ENCODE results near the gene ZFP69.

Gene ZFP69

DNA sequence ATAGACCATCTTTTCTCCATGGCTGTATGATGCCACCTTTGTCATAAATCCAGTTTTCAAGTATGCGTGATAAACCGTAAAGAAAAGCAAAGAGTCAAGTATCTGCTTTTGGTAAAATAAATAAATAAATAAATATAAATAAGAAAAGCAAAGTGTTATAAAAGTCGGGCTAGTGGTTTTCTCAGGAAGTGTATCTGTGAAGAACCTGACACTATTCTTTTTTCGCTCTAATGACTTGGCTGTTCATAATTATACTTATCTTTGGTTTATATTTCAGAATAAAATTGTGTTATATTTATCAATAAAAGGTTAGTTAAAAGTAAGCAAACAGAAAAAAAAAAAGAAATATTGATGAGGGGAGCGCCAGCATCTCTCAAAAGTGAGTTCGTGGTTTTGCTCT lies 30.9 kb downstream of the ZFP69 start:
- DNase-seq (ENCODE audit: low read depth), result no peak
- H3K4me3 ChIP-seq (ENCODE audit: control insufficient read depth, low read depth, low read length), result peak overlapping the region; percentile 77
- TF ChIP-seq, protein P1, sequence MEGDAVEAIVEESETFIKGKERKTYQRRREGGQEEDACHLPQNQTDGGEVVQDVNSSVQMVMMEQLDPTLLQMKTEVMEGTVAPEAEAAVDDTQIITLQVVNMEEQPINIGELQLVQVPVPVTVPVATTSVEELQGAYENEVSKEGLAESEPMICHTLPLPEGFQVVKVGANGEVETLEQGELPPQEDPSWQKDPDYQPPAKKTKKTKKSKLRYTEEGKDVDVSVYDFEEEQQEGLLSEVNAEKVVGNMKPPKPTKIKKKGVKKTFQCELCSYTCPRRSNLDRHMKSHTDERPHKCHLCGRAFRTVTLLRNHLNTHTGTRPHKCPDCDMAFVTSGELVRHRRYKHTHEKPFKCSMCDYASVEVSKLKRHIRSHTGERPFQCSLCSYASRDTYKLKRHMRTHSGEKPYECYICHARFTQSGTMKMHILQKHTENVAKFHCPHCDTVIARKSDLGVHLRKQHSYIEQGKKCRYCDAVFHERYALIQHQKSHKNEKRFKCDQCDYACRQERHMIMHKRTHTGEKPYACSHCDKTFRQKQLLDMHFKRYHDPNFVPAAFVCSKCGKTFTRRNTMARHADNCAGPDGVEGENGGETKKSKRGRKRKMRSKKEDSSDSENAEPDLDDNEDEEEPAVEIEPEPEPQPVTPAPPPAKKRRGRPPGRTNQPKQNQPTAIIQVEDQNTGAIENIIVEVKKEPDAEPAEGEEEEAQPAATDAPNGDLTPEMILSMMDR (conservative IDR thresholded peaks at IDR 0.05; ENCODE audit: control insufficient read depth, insufficient read depth, low read depth, low read length), result no peak

DNA sequence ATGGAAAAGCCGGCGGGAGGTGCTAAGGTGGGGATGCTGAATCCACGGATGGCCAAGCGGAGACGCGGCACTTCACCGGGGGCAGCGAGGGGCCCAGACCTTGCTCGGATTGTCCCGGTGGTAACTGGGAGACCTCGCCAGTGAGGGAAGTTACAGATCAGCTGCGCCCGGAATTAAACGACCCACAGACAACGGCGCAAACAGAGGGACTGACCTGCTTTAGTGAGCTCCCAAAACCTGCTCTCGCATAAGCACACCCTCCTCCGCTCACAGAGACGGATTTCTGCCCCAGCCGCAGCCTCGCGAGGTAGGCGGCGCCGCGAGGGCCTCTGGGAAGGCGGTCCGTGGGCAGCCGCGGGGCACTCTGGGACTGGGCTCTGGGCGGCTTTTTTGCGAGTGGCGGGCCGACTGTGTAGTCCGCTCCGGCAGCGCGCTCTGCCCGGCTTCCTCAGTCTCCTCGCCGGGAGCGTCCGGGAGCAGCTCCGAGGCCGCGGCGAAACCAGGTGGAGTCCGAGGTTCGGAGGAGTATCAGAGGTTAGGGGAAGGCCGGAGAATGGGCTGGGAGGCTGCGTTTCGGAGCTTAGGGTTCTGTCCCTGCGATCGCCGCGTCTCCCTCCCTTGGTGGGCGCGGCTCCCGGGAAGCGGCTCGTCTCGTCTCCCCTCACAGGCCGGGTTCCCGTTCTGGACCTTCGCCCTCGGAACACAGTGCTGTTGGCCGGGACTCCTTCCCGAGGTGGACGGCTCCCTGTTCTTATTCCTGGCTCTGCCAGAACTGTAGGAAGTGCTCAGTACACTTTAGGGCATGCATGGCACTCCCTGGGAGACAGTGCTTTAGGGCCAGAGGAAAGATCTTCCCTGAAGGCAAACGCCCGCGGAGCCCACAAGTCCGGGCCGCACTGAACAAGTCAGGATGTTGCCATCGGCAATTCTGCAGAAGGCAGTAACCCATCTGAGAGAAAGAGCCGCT lies 31.6 kb downstream of the ZFP69 start, which contains the start of gene EXO5:
Gene EXO5 (plus strand): TSS at position 393 of the 967 bp plus-strand sequence. CDS start 5,778 bp downstream, outside the sequence.
- peak within 1 kb of the TSS; percentile 77 for H3K4me3 ChIP-seq (ENCODE audit: control insufficient read depth, low read depth, low read length)
- TF ChIP-seq, protein P1 (conservative IDR thresholded peaks at IDR 0.05; ENCODE audit: control insufficient read depth, insufficient read depth, low read depth, low read length), result no peak
- peak; percentile 68 for DNase-seq (ENCODE audit: low read depth)

DNA sequence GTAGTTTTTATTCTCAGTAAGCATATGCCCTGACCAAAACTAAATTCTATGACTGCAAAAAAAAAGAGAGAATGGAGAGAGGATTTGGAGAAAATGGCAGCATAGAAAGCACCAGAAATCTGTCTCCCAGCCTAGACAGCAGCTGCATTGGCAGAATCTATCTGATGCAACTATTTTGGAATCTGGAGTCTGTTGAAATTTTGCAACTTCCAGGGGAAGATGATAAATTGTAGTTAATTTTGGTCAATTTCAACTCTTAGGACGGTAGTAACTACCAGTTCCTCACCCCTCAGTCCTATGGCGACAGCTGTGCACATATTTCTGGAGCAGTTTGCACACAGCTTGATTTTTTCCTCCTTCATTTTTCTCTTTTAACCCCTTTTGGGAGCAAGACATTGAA lies 42.4 kb downstream of the ZFP69 start:
- TF ChIP-seq, protein P1 (conservative IDR thresholded peaks at IDR 0.05; ENCODE audit: control insufficient read depth, insufficient read depth, low read depth, low read length), result no peak
- H3K4me3 ChIP-seq (ENCODE audit: control insufficient read depth, low read depth, low read length), result no peak overlapping the region
- no peak for DNase-seq (ENCODE audit: low read depth)

DNA sequence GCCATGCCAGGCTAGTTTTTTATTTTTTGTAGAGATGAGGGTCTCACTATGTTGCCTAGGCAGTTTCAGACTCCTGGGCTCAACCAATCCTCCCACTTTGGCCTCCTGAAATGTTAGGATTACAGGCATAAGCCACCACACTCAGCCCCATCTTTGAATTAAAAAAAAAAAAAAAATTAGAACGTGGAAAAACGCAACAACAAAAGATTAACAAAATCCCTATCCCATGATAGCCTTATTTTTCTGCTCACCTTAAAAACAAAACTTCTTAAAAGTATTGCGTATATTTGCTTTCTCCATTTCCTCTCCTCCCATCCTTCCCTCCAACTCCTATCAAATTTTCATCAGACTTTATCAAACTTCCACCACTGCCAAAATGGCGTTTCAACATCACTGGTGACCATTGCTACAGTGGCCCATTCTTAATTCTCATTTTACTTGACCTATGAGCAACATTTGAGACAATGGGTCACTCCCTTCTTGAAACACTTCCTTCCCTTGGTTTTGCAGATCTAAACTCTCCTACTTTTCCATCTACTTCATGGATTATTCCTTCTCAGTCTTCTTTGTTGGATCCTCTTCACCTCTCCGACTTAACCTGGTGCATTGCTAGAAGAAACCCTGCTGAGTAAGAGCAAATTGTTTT lies 53.8 kb downstream of the ZFP69 start:
- peak; percentile 41 for DNase-seq (ENCODE audit: low read depth)
- H3K4me3 ChIP-seq (ENCODE audit: control insufficient read depth, low read depth, low read length), result peak overlapping the region; percentile 91
- TF ChIP-seq, protein P1 (conservative IDR thresholded peaks at IDR 0.05; ENCODE audit: control insufficient read depth, insufficient read depth, low read depth, low read length), result no peak

DNA sequence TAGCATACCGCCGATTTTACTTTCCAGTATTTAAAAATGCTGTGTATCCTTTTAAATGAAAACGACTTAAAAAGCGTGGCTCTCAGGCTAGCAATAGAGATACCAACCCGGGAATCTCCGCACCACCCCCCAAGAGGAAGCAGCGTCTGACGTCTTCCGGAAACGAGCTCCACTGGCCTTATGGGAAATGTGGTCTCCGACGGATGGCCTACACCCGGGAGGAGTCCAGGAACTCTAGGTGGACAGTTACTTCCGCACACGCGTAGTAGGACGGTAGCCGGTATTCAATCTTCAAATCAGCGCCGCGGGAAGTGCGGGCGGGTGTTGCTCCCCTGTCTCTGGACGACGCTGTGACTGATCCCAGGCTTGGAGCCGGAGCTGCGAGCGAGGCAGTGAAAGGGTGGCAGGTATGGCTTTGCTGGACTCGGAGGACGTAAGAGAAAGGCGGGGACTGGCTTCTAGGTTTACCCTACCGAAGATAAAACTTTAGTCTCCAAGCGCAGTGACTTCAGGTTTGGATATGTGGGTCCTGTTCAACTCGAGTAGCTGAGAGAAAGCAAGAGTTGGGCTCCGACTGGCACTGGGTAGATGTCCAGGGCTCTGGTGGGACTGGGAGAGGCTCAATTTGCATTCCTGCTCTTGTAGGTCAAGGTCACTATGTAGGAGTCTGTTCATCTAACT lies 54.4 kb downstream of the ZFP69 start, which contains the start of gene ZNF684:
Gene ZNF684 (plus strand): TSS at position 257 of the 681 bp plus-strand sequence. CDS start 1,530 bp downstream, outside the sequence.
- peak within 1 kb of the TSS; percentile 91 for H3K4me3 ChIP-seq (ENCODE audit: control insufficient read depth, low read depth, low read length)
- DNase-seq (ENCODE audit: low read depth), result peak; percentile 92
- TF ChIP-seq, protein P1 (conservative IDR thresholded peaks at IDR 0.05; ENCODE audit: control insufficient read depth, insufficient read depth, low read depth, low read length), result no peak

DNA sequence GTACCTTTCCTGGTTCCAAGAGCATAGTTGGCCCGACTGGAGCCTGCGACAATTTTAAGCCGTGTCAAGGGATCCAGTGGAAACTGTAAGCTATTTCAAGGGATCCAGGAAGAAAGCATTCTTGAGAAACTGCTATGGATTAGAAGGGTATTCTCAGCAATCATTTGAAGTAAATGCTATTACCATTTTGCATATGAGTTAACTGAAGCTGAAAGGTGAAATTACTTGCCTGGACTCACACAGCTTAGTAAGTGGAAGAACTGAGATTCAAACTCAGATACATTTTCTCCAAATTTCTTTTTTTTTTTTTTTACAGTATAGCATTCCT lies 54.9 kb downstream of the ZFP69 start:
- TF ChIP-seq, protein P1 (conservative IDR thresholded peaks at IDR 0.05; ENCODE audit: control insufficient read depth, insufficient read depth, low read depth, low read length), result no peak
- peak overlapping the region; percentile 91 for H3K4me3 ChIP-seq (ENCODE audit: control insufficient read depth, low read depth, low read length)
- no peak for DNase-seq (ENCODE audit: low read depth)
